SIG-M5 treated with dmso at 0.1 percent for 504 hours (cell line): ENCODE results near the gene SLC6A12.

Experiments used
- DNase-seq: peaks from one replicate; lab custom pipeline; 2025; ENCODE audit not compliant: unreplicated experiment; lab: John Stamatoyannopoulos, UW

Gene SLC6A12

GRCh38 chr12:144650-145284 is 69.2 kb downstream of the SLC6A12 start:
- no peak for DNase-seq

- no peak for DNase-seq
These were observed 69.8 kb downstream of the SLC6A12 start for GRCh38 chr12:143964-144649.

DNA sequence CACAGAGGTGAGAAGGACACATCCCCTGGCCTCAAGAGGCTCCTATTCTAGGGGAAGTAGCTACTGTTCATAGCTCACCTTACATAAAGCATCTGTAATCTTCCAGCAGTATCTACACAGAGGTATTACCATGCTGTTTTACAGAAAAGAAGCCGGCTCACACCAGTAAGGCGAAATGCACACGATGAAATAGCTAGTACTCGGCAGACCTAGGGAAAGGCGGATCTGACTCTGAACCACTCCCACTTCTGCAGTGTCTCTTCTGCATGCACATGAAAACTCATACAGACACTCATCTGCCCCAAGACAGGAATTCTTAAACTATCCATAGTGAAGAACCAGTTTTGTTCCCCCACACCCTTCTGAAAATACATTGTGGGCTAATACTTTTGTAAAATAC is 73.8 kb downstream of the SLC6A12 start:
- no peak for DNase-seq
